H1 (cell line): ENCODE measurements around the gene ARHGEF1. TPM values are rescaled to one million over a fixed set of nuclear protein-coding genes. Genes with fewer than 3 reads are reported as not detected.

ENCODE experiments used
- CTCF ChIA-PET: fragments of 300-600 bp; sonication (Branson Sonifier 250); formaldehyde crosslinking; loops from one replicate; lab custom pipeline; 2021; ENCODE audit not compliant: partially characterized antibody; lab: Charles Lee
- POLR2A ChIA-PET: fragments of 300-600 bp; sonication (Branson Sonifier 250); formaldehyde crosslinking; loops from one replicate; lab custom pipeline; 2021; ENCODE audit warnings: inconsistent platforms; ENCODE audit not compliant: partially characterized antibody; lab: Charles Lee
- DNase-seq, 2 experiments: peaks; one replicate each; pipeline versions ENCODE4 v3.0.0 to v3.0.0-alpha.2; 2010 to 2022; ENCODE audit warnings: low spot score in 2 of 2, low read depth in 1 of 2, mixed read lengths in 1 of 2
- FAIRE-seq: peaks from 2 replicates; lab custom pipeline; 2011; peaks lifted over from hg19 to GRCh38; lab: Jason Lieb, UNC
- H2AFZ ChIP-seq: 2 replicates; pipeline ENCODE4 v1.8.1; 2012; ENCODE audit warnings: low read length, inconsistent platforms
- H2AK5ac ChIP-seq: 2 replicates; pipeline ENCODE4 v1.6.1; 2013; ENCODE audit warnings: low read depth, low read length
- H2BK120ac ChIP-seq: replicated peaks from 2 replicates; pipeline ENCODE3; 2013; ENCODE audit warnings: low read depth, low read length, inconsistent platforms
- H2BK12ac ChIP-seq: 2 replicates; pipeline ENCODE4 v1.6.1; 2013; ENCODE audit warnings: low read depth, low read length
- H2BK15ac ChIP-seq: 2 replicates; pipeline ENCODE4 v1.6.1; 2013; ENCODE audit warnings: low read length
- H2BK20ac ChIP-seq: 2 replicates; pipeline ENCODE4 v1.6.1; 2013; ENCODE audit warnings: low read length
- H2BK5ac ChIP-seq: 2 replicates; pipeline ENCODE4 v1.6.1; 2013; ENCODE audit warnings: low read depth, low read length
- H3K14ac ChIP-seq: 2 replicates; pipeline ENCODE4 v1.6.1; 2013; ENCODE audit warnings: inconsistent platforms; ENCODE audit not compliant: insufficient read length
- H3K18ac ChIP-seq: 2 replicates; pipeline ENCODE4 v1.6.1; 2013; ENCODE audit warnings: low read length; ENCODE audit errors: extremely low read depth
- H3K23ac ChIP-seq: 2 replicates; pipeline ENCODE4 v1.6.1; 2013; ENCODE audit warnings: inconsistent platforms; ENCODE audit not compliant: insufficient read length
- H3K23me2 ChIP-seq: 2 replicates; pipeline ENCODE4 v1.6.1; 2013; ENCODE audit warnings: low read depth, low read length
- H3K27ac ChIP-seq: 2 replicates; pipeline ENCODE4 v1.6.1; 2011; ENCODE audit warnings: low read depth, low read length, inconsistent platforms
- H3K27me3 ChIP-seq, 4 experiments: replicated peaks in 1 of 4; 1 replicate in 1 of 4; 2 replicates in 3 of 4; pipeline versions ENCODE4 v1.6.1 to v1.8.1; 2011 to 2013; ENCODE audit warnings: low read length in 3 of 4, mild to moderate bottlenecking in 3 of 4, inconsistent platforms in 2 of 4, mixed read lengths in 2 of 4, moderate library complexity in 1 of 4; ENCODE audit not compliant: control insufficient read depth in 3 of 4, insufficient read depth in 3 of 4; ENCODE audit errors: extremely low read depth in 1 of 4
- H3K36me3 ChIP-seq, 4 experiments: 2 replicates each; pipeline versions ENCODE4 v1.6.1 to v1.8.1; 2011 to 2013; ENCODE audit warnings: mild to moderate bottlenecking in 4 of 4, low read length in 3 of 4, moderate library complexity in 2 of 4, control low read depth in 1 of 4, inconsistent platforms in 1 of 4; ENCODE audit not compliant: insufficient read depth in 4 of 4, control insufficient read depth in 2 of 4
- H3K4ac ChIP-seq: replicated peaks from 2 replicates; pipeline ENCODE3; 2013; ENCODE audit warnings: low read length, low read depth, mixed read lengths, inconsistent platforms; ENCODE audit not compliant: insufficient read length
- H3K4me1 ChIP-seq, 4 experiments: replicated peaks in 1 of 4; 1 replicate in 1 of 4; 2 replicates in 3 of 4; pipeline versions ENCODE4 v1.6.1 to v1.8.1; 2011 to 2013; ENCODE audit warnings: low read length in 3 of 4, inconsistent platforms in 2 of 4, mixed read lengths in 1 of 4; ENCODE audit not compliant: insufficient read depth in 4 of 4, control insufficient read depth in 3 of 4
- H3K4me2 ChIP-seq, 2 experiments: 2 replicates each; pipeline versions ENCODE4 v1.6.1 to v1.8.1; 2011 to 2013; ENCODE audit warnings: low read depth in 2 of 2, low read length in 2 of 2, control low read depth in 1 of 2, inconsistent platforms in 1 of 2, mild to moderate bottlenecking in 1 of 2; ENCODE audit not compliant: insufficient read depth in 1 of 2
- H3K4me3 ChIP-seq, 4 experiments: fragments of 200-600, 300-600 bp in 1 of 4; sonication (generic), shearing (Covaris generic), sonication (Bioruptor Twin) in 1 of 4; 2 replicates each; pipeline versions ENCODE4 v1.5.1 to v1.8.1; 2011 to 2016; ENCODE audit warnings: low read length in 4 of 4, low read depth in 3 of 4, control low read depth in 2 of 4, inconsistent platforms in 2 of 4, mild to moderate bottlenecking in 2 of 4, mixed read lengths in 1 of 4, moderate library complexity in 1 of 4; ENCODE audit not compliant: insufficient read depth in 2 of 4; ENCODE audit errors: extremely low read depth in 1 of 4
- H3K56ac ChIP-seq: replicated peaks from 2 replicates; pipeline ENCODE3; 2013; ENCODE audit warnings: low read depth, mild to moderate bottlenecking, mixed read lengths, low read length, inconsistent platforms; ENCODE audit not compliant: insufficient read length
- H3K79me1 ChIP-seq: 2 replicates; pipeline ENCODE4 v1.6.1; 2013; ENCODE audit warnings: low read depth, low read length, control low read depth
- H3K79me2 ChIP-seq, 2 experiments: 2 replicates each; pipeline versions ENCODE4 v1.6.1 to v1.8.1; 2012 to 2013; ENCODE audit warnings: low read length in 2 of 2, mild to moderate bottlenecking in 2 of 2, inconsistent platforms in 1 of 2; ENCODE audit not compliant: insufficient read depth in 2 of 2, control insufficient read depth in 1 of 2
- H3K9ac ChIP-seq, 4 experiments: replicated peaks in 1 of 4; 1 replicate in 1 of 4; 2 replicates in 3 of 4; pipeline versions ENCODE4 v1.6.1 to v1.8.1; 2011 to 2013; ENCODE audit warnings: low read depth in 3 of 4, low read length in 3 of 4, control low read depth in 2 of 4, mild to moderate bottlenecking in 2 of 4, moderate library complexity in 2 of 4, inconsistent platforms in 1 of 4; ENCODE audit errors: extremely low read depth in 1 of 4
- H3K9me3 ChIP-seq, 2 experiments: 2 replicates each; pipeline versions ENCODE4 v1.6.1 to v1.8.1; 2012 to 2013; ENCODE audit warnings: mild to moderate bottlenecking in 2 of 2, moderate library complexity in 2 of 2, control low read depth in 1 of 2, inconsistent platforms in 1 of 2, low read depth in 1 of 2, low read length in 1 of 2, mixed read lengths in 1 of 2; ENCODE audit not compliant: insufficient read depth in 2 of 2
- H4K20me1 ChIP-seq, 2 experiments: replicated peaks in 1 of 2; 2 replicates each; pipeline versions ENCODE3 to v1.8.1; 2011 to 2013; ENCODE audit warnings: inconsistent platforms in 2 of 2, low read length in 2 of 2, mild to moderate bottlenecking in 1 of 2; ENCODE audit not compliant: insufficient read depth in 2 of 2, control insufficient read depth in 1 of 2
- H4K5ac ChIP-seq: 2 replicates; pipeline ENCODE4 v1.6.1; 2013; ENCODE audit warnings: low read length, low read depth, mixed read lengths, inconsistent platforms; ENCODE audit not compliant: insufficient read length
- H4K8ac ChIP-seq: 2 replicates; pipeline ENCODE4 v1.8.0; 2013; ENCODE audit warnings: mild to moderate bottlenecking, moderate library complexity, low read length, inconsistent platforms; ENCODE audit not compliant: insufficient read depth; ENCODE audit errors: extremely low read depth
- H4K91ac ChIP-seq: replicated peaks from 2 replicates; pipeline ENCODE3; 2013; ENCODE audit warnings: low read length, mixed read lengths, inconsistent platforms; ENCODE audit not compliant: insufficient read length
- CHD1 ChIP-seq: IDR thresholded peaks from 2 replicates; pipeline ENCODE4 v1.6.1; 2012; ENCODE audit warnings: low read depth, low read length, improper control_type of control experiment
- CTCF ChIP-seq, 3 experiments: IDR thresholded peaks; 1 replicate in 2 of 3; 2 replicates in 1 of 3; pipeline versions ENCODE4 v1.5.1 to v1.6.1; 2011; ENCODE audit warnings: low read length in 3 of 3, mild to moderate bottlenecking in 3 of 3, inconsistent platforms in 2 of 3, low read depth in 1 of 3, moderate library complexity in 1 of 3; ENCODE audit not compliant: insufficient read depth in 1 of 3; ENCODE audit errors: control extremely low read depth in 1 of 3
- KDM1A ChIP-seq: fragments of 200-600, 300-600 bp; sonication (generic); IDR thresholded peaks from 2 replicates; pipeline ENCODE4 v1.7.1; 2016; ENCODE audit warnings: mild to moderate bottlenecking, low read length, borderline replicate concordance
- POU5F1 ChIP-seq: IDR thresholded peaks from 2 replicates; pipeline ENCODE4 v1.6.1; 2011; ENCODE audit warnings: low read depth, mild to moderate bottlenecking, low read length, moderate library complexity
- RNF2 ChIP-seq: fragments of 200-900, 300-1000 bp; sonication (generic); IDR thresholded peaks from 2 replicates; pipeline ENCODE4 v1.7.1; 2016; ENCODE audit warnings: borderline replicate concordance, low read depth, mild to moderate bottlenecking, antibody characterized with exemption, low read length; ENCODE audit not compliant: poor library complexity, severe bottlenecking; ENCODE audit errors: missing control alignments
- SRF ChIP-seq: IDR thresholded peaks from 2 replicates; pipeline ENCODE4 v1.6.1; 2011; ENCODE audit warnings: mild to moderate bottlenecking, low read depth, low read length, moderate library complexity
- SUZ12 ChIP-seq: fragments of 200-600 bp; sonication (generic); IDR thresholded peaks from 2 replicates; pipeline ENCODE4 v1.6.1; 2012; ENCODE audit warnings: mild to moderate bottlenecking, inconsistent platforms, low read length, moderate library complexity, mixed read lengths
- TAF1 ChIP-seq: IDR thresholded peaks from 2 replicates; pipeline ENCODE4 v1.6.1; 2011; ENCODE audit warnings: mild to moderate bottlenecking, low read depth, low read length
- TCF12 ChIP-seq: IDR thresholded peaks from 2 replicates; pipeline ENCODE4 v1.6.1; 2011; ENCODE audit warnings: low read depth, mild to moderate bottlenecking, low read length
- YY1 ChIP-seq: IDR thresholded peaks from 2 replicates; pipeline ENCODE4 v1.6.1; 2011; ENCODE audit warnings: low read depth, mild to moderate bottlenecking, low read length
- WGBS, 2 experiments: shearing (Covaris generic) in 1 of 2; methylation state at CpG; one replicate each; pipeline versions ENCODE4 v1.1.6 to v1.1.7; 2013 to 2015; ENCODE audit warnings: low lambda C conversion rate in 2 of 2, mixed read lengths in 2 of 2, inconsistent platforms in 1 of 2, low coverage in 1 of 2, missing lambda C conversion rate in 1 of 2; ENCODE audit not compliant: insufficient replicate concordance in 2 of 2, insufficient coverage in 1 of 2, insufficient read length in 1 of 2; ENCODE audit errors: extremely low coverage in 1 of 2, missing lambda C conversion rate in 1 of 2; 5-methylcytosine and 5-hydroxymethylcytosine counted together
- polyA plus RNA-seq, 7 experiments: library from polyadenylated mRNA; depleted of rRNA in 3 of 7; stranded (reverse) in 5 of 7; unstranded in 2 of 7; fragments of >200 nt in 5 of 7; fragments of 200-250 nt in 2 of 7; gene quantifications; 1 replicate in 5 of 7; 2 replicates in 1 of 7; 4 replicates in 1 of 7; pipeline versions ENCODE4 v1.2.1 to v1.2.3, GENCODE V29; 2011 to 2013; ENCODE audit warnings: missing spikeins in 2 of 7, mixed read lengths in 2 of 7
- total RNA-seq: library from RNA; stranded (reverse); fragmentation: NEBNext Ultra II Directional; extraction: Animal tissue kit (Norgen Biotek cat#: 25700); gene quantifications from 2 replicates; pipeline ENCODE4 v1.2.1, GENCODE V29; 2021

Gene ARHGEF1
- total and polyA plus RNA-seq, 2 of the 8 experiments (the other 6 are each of a cell fraction or from before 2014, with no cell fraction given) = 23.0 to 49.0 TPM

GRCh38 chr19:41880329-41880708 is 2.7 kb upstream of the ARHGEF1 start:
- POLR2A ChIA-PET = interaction anchor here (0.7 to 13.9 kb wide), 4 partner anchors 12 to 441 kb away, joined by 4 to 298 read pairs (median 6); partner anchors contain the start of gene RPS19
- peaks cover 0 to 5% (median 2%) of the 10 kb centered on the region in 4 experiments; a peak in 5 of 7 replicates for H3K4me1 ChIP-seq

More at GRCh38 chr19:41880329-41880708, 2.7 kb upstream of the ARHGEF1 start:
- H2BK20ac ChIP-seq = no peak overlapping the region
- H2BK12ac ChIP-seq = no peak overlapping the region
- H3K79me2 ChIP-seq = peaks cover 0 to 3% of the 10 kb centered on the region in 2 experiments; a peak in 1 of 4 replicates
- CTCF ChIA-PET = interaction anchor here (0.7 to 1.6 kb wide), 4 partner anchors 48 to 508 kb away, joined by 3 to 4 read pairs (median 3); partner anchors contain the start of gene ERFL
- no peak overlapping the region for H2BK5ac ChIP-seq
- H3K23me2 ChIP-seq = peaks cover 16% of the 10 kb centered on the region; the same call in 1 of the 2 replicates
- no peaks in the 10 kb centered on the region for H3K9me3 ChIP-seq
- no peaks in the 10 kb centered on the region for H4K20me1 ChIP-seq
- FAIRE-seq (no peak), DNase-seq (no peak)
- H2BK120ac ChIP-seq = no peak overlapping the region
- H3K23ac ChIP-seq = no peak overlapping the region
- H3K56ac ChIP-seq = no peak overlapping the region
- no peak overlapping the region for H3K4me3 ChIP-seq
- no peak overlapping the region for H4K5ac ChIP-seq
- no peak overlapping the region for H3K27ac ChIP-seq
- no peak overlapping the region for H2AK5ac ChIP-seq
- TF ChIP-seq TAF1 (no peak), SRF (no peak), KDM1A (no peak), POU5F1 (no peak), CHD1 (no peak), CTCF (IDR thresholded peaks at IDR 0.05; ENCODE audit: control extremely low read depth in 1 of 3, insufficient read depth in 1 of 3, low read depth in 1 of 3, low read length in 3 of 3) (no peak), RNF2 (no peak), YY1 (no peak), SUZ12 (no peak), TCF12 (no peak)
- no peak overlapping the region for H4K8ac ChIP-seq
- peaks cover 2% of the 10 kb centered on the region; the same call in 1 of the 2 replicates for H3K79me1 ChIP-seq
- no peak overlapping the region for H3K9ac ChIP-seq
- H4K91ac ChIP-seq = no peak overlapping the region
- WGBS, 2 experiments = 80% methylated on average over 5 of the region's 5 CpGs; no CpG with 5 or more reads in 1 of the 2 experiments
- no peak overlapping the region for H3K4me2 ChIP-seq
- no peak overlapping the region for H3K18ac ChIP-seq
- no peak overlapping the region for H2BK15ac ChIP-seq
- H3K14ac ChIP-seq = no peak overlapping the region
- H3K36me3 ChIP-seq = no peaks in the 10 kb centered on the region
- no peak overlapping the region for H2AFZ ChIP-seq
- H3K27me3 ChIP-seq = peaks cover 1 to 19% (median 17%) of the 10 kb centered on the region in 4 experiments; a peak in 6 of 7 replicates
- H3K4ac ChIP-seq = no peak overlapping the region
